ENCODE measurements around the gene AGPAT1. TPM values are rescaled to one million over a fixed set of nuclear protein-coding genes. Genes with fewer than 3 reads are reported as not detected.
A peak's percentile ranks its signal among the peaks of the same experiment; 100 is the strongest.

Gene AGPAT1
- polyA plus RNA-seq, 3 donors, result 9.9 to 34.4 (median 11.3) TPM

GRCh38 chr6:32171234-32171633, 4.7 kb downstream of the AGPAT1 start:
- no peaks in the 10 kb centered on the region for H3K9me3 ChIP-seq (replicated peaks in 1 of 2; ENCODE audit: control insufficient read depth in 1 of 2, insufficient read depth in 1 of 2, low read length in 2 of 2)
- no peak for DNase-seq
- H2AFZ ChIP-seq (ENCODE audit: insufficient read depth, low read depth, low read length, poor library complexity, severe bottlenecking), result no peak overlapping the region
- H3K4me1 ChIP-seq (ENCODE audit: control insufficient read depth in 1 of 2, insufficient read depth in 2 of 2, low read length in 2 of 2), result peaks cover 20 to 28% of the 10 kb centered on the region in 2 donors
- H3K9ac ChIP-seq (ENCODE audit: insufficient read depth, low read length, poor library complexity, severe bottlenecking), result no peak overlapping the region
- no peak overlapping the region for H3K27ac ChIP-seq (ENCODE audit: low read depth in 1 of 2, low read length in 2 of 2)
- no peaks in the 10 kb centered on the region for H3K9me3 Mint-ChIP-seq
- H3K36me3 Mint-ChIP-seq, result peaks cover 32 to 38% of the 10 kb centered on the region in 2 donors
- no peak for TF ChIP-seq CTCF (IDR thresholded peaks at IDR 0.05)
- no peaks in the 10 kb centered on the region for H3K27me3 ChIP-seq (ENCODE audit: control insufficient read depth in 2 of 2, insufficient read depth in 2 of 2, low read length in 2 of 2)
- peaks cover 27 to 32% of the 10 kb centered on the region in 2 donors for H3K36me3 ChIP-seq (replicated peaks in 1 of 2; ENCODE audit: control insufficient read depth in 1 of 2, insufficient read depth in 2 of 2, low read length in 2 of 2)
- 100% methylated on average over 6 of the region's 6 CpGs for WGBS (ENCODE audit: insufficient coverage)
- H3K79me2 ChIP-seq (ENCODE audit: insufficient read depth, low read length), result peaks cover 19% of the 10 kb centered on the region
- no peak overlapping the region for H3K4me2 ChIP-seq (replicated peaks; ENCODE audit: extremely low read depth, low read length, poor library complexity, severe bottlenecking)
- intact Hi-C loops (cut with micrococcal nuclease), result no loop called here
- peaks cover 0 to 2% (median 0%) of the 10 kb centered on the region in 3 donors for H3K27me3 Mint-ChIP-seq (ENCODE audit: low read depth in 3 of 3)
- no peak overlapping the region for H3K4me3 ChIP-seq (replicated peaks in 1 of 3; ENCODE audit: low read depth in 2 of 3, low read length in 3 of 3)
- peaks cover 30% of the 10 kb centered on the region for H3K4me1 Mint-ChIP-seq
- H4K20me1 ChIP-seq (ENCODE audit: insufficient read depth, low read length), result no peaks in the 10 kb centered on the region
- H3K4me3 Mint-ChIP-seq, result no peak overlapping the region
- peak overlapping the region in 3 of 7 donors; percentile 26 to 60 (median 31) for H3K27ac Mint-ChIP-seq

GRCh38 chr6:32170294-32170693, 5.6 kb downstream of the AGPAT1 start:
- Mint-ChIP-seq H3K27ac (peak overlapping the region in 3 of 7 donors; percentile 47 to 64 (median 48)), H3K36me3 (peaks cover 32 to 38% of the 10 kb centered on the region in 2 donors), H3K4me1 (peaks cover 25% of the 10 kb centered on the region), H3K4me3 (no peak overlapping the region), H3K27me3 (ENCODE audit: low read depth in 3 of 3) (peaks cover 0 to 3% (median 0%) of the 10 kb centered on the region in 3 donors), H3K9me3 (no peaks in the 10 kb centered on the region)
- peaks cover 14 to 20% of the 10 kb centered on the region in 2 donors for H3K4me1 ChIP-seq (ENCODE audit: control insufficient read depth in 1 of 2, insufficient read depth in 2 of 2, low read length in 2 of 2)
- no peak for DNase-seq
- no peak overlapping the region for H3K4me3 ChIP-seq (replicated peaks in 1 of 3; ENCODE audit: low read depth in 2 of 3, low read length in 3 of 3)
- no peak for TF ChIP-seq CTCF (IDR thresholded peaks at IDR 0.05)
- no peaks in the 10 kb centered on the region for H3K27me3 ChIP-seq (ENCODE audit: control insufficient read depth in 2 of 2, insufficient read depth in 2 of 2, low read length in 2 of 2)
- intact Hi-C loops (cut with micrococcal nuclease), result no loop called here
- H3K27ac ChIP-seq (ENCODE audit: low read depth in 1 of 2, low read length in 2 of 2), result no peak overlapping the region
- H2AFZ ChIP-seq (ENCODE audit: insufficient read depth, low read depth, low read length, poor library complexity, severe bottlenecking), result no peak overlapping the region
- no peak overlapping the region for H3K9ac ChIP-seq (ENCODE audit: insufficient read depth, low read length, poor library complexity, severe bottlenecking)
- WGBS (ENCODE audit: insufficient coverage), result 87% methylated on average over 2 of the region's 11 CpGs
- peaks cover 27 to 32% of the 10 kb centered on the region in 2 donors for H3K36me3 ChIP-seq (replicated peaks in 1 of 2; ENCODE audit: control insufficient read depth in 1 of 2, insufficient read depth in 2 of 2, low read length in 2 of 2)
- H4K20me1 ChIP-seq (ENCODE audit: insufficient read depth, low read length), result no peaks in the 10 kb centered on the region
- H3K79me2 ChIP-seq (ENCODE audit: insufficient read depth, low read length), result peaks cover 11% of the 10 kb centered on the region
- no peaks in the 10 kb centered on the region for H3K9me3 ChIP-seq (replicated peaks in 1 of 2; ENCODE audit: control insufficient read depth in 1 of 2, insufficient read depth in 1 of 2, low read length in 2 of 2)
- H3K4me2 ChIP-seq (replicated peaks; ENCODE audit: extremely low read depth, low read length, poor library complexity, severe bottlenecking), result no peak overlapping the region
